Measurements from ENCODE around the gene MMP24. TPM values are rescaled to one million over a fixed set of nuclear protein-coding genes. Genes with fewer than 3 reads are reported as not detected.
A peak's percentile ranks its signal among the peaks of the same experiment; 100 is the strongest.

Gene MMP24
- total RNA-seq, 5 donors from 2014 or later (not counting 1 experiment from before 2014, with no cell fraction given), result 0.15 to 0.49 (median 0.16) TPM; not detected in 2

DNA sequence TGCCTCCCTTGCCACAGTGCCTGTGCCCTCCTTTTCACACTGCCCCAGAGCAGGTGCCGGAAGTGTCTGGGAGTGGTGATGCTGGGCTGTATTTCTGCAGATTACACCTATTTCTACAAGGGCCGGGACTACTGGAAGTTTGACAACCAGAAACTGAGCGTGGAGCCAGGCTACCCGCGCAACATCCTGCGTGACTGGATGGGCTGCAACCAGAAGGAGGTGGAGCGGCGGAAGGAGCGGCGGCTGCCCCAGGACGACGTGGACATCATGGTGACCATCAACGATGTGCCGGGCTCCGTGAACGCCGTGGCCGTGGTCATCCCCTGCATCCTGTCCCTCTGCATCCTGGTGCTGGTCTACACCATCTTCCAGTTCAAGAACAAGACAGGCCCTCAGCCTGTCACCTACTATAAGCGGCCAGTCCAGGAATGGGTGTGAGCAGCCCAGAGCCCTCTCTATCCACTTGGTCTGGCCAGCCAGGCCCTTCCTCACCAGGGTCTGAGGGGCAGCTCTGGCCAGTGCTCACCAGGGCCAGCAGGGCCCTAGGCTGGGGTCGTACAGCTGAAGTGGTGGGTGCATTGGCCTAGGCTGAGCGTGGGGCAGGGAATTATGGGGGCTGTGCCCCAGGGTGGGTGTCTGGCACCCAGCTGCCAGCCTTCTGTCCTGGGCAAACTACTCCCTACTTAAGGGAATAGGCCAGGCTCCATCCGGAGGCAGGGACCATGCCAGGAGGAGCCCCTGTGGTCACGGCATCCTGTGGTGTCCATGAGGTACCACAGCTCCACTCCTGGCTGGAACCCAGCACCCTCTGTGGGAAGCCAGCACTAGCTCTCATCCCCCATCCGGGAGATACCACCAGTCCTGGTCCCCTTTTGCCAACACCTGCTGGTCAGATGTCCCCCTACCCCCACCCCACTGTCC lies 47.9 kb downstream of the MMP24 start:
- peaks cover 14 to 38% of the 10 kb centered on the region in 2 donors for H3K36me3 ChIP-seq (ENCODE audit: control insufficient read depth in 2 of 2, extremely low read depth in 1 of 2, insufficient read depth in 1 of 2, low read length in 1 of 2)
- no peaks in the 10 kb centered on the region for H3K27me3 ChIP-seq (replicated peaks in 1 of 2; ENCODE audit: control insufficient read depth in 2 of 2, extremely low read depth in 1 of 2, insufficient read depth in 2 of 2, low read length in 1 of 2)
- DNase-seq (no peak), ATAC-seq (replicated peaks in 1 of 4) (no peak)
- no peak overlapping the region for H3K27ac ChIP-seq (ENCODE audit: low read length)
- H3K4me3 ChIP-seq (ENCODE audit: control insufficient read depth in 1 of 2, extremely low read depth in 1 of 2, low read length in 1 of 2), result no peak overlapping the region
- Mint-ChIP-seq H3K9me3 (no peaks in the 10 kb centered on the region), H3K4me3 (no peak overlapping the region), H3K36me3 (peaks cover 17% of the 10 kb centered on the region), H3K27me3 (no peaks in the 10 kb centered on the region), H3K4me1 (peaks cover 17 to 23% (median 22%) of the 10 kb centered on the region in 3 donors), H3K27ac (no peak overlapping the region)
- H3K4me1 ChIP-seq (ENCODE audit: control insufficient read depth in 1 of 2, extremely low read depth in 1 of 2, insufficient read depth in 2 of 2, low read length in 2 of 2), result peaks cover 0 to 32% of the 10 kb centered on the region in 2 experiments
- no peaks in the 10 kb centered on the region for H3K9me3 ChIP-seq
- CTCF ChIA-PET, result interaction anchor here in 1 of 2 donors (0.6 kb wide), 1 partner anchor 14 kb away, joined by 4 read pairs; no protein-coding TSS in a partner anchor
- POLR2A ChIA-PET, result no interaction called here
- 95% methylated on average over 21 of the region's 24 CpGs for WGBS (ENCODE audit: insufficient coverage)

DNA sequence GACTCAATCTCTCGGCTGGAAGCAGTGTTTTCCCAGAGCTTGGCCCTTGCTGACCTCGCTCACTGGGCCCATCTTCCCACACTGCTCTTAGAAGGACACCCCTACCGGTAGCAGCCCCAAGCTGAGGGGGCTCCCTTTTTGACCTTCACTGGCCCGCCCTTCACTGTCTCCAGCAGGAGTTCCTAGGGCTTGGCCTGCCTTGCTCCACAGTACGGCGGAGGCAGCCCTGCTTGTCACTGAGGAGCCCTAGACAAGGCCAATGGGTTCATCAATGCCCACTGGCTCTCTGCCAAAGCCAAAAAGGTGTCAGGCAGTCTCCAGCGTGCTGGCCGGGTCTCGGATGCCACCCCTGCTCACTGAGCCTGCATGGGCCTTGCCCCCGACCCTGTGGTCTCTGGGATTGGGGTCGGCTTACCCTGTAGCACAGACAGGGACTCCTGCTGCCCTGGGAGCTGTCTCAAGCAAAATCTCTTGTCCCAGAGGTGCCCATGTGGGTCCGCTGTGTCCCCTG lies 49.3 kb downstream of the MMP24 start:
- peak overlapping the region in 1 of 2 donors; percentile 22 for H3K27ac Mint-ChIP-seq
- Histone ChIP-seq H3K4me3 (ENCODE audit: control insufficient read depth in 1 of 2, extremely low read depth in 1 of 2, low read length in 1 of 2) (no peak overlapping the region), H3K9me3 (no peaks in the 10 kb centered on the region), H3K4me1 (ENCODE audit: control insufficient read depth in 1 of 2, extremely low read depth in 1 of 2, insufficient read depth in 2 of 2, low read length in 2 of 2) (peaks cover 0 to 31% of the 10 kb centered on the region in 2 experiments), H3K27ac (ENCODE audit: low read length) (peak overlapping the region; percentile 94), H3K36me3 (ENCODE audit: control insufficient read depth in 2 of 2, extremely low read depth in 1 of 2, insufficient read depth in 1 of 2, low read length in 1 of 2) (peaks cover 12 to 46% of the 10 kb centered on the region in 2 donors), H3K27me3 (replicated peaks in 1 of 2; ENCODE audit: control insufficient read depth in 2 of 2, extremely low read depth in 1 of 2, insufficient read depth in 2 of 2, low read length in 1 of 2) (no peaks in the 10 kb centered on the region)
- H3K36me3 Mint-ChIP-seq, result peaks cover 28% of the 10 kb centered on the region
- H3K4me3 Mint-ChIP-seq, result peak overlapping the region; percentile 90 to 95 (median 93)
- H3K4me1 Mint-ChIP-seq, result peaks cover 17 to 29% (median 27%) of the 10 kb centered on the region in 3 donors
- no peak for DNase-seq
- no peaks in the 10 kb centered on the region for H3K9me3 Mint-ChIP-seq
- no peaks in the 10 kb centered on the region for H3K27me3 Mint-ChIP-seq
- WGBS (ENCODE audit: insufficient coverage), result 96% methylated on average over 11 of the region's 12 CpGs
- ChIA-PET POLR2A (interaction anchor here in 1 of 2 donors (0.6 kb wide), 1 partner anchor 25 kb away, joined by 8 read pairs; no protein-coding TSS in a partner anchor), CTCF (interaction anchor here in 1 of 2 donors (3.4 kb wide), 1 partner anchor 131 kb away, joined by 19 read pairs; no protein-coding TSS in a partner anchor)
- no peak for ATAC-seq (replicated peaks in 1 of 4)

DNA sequence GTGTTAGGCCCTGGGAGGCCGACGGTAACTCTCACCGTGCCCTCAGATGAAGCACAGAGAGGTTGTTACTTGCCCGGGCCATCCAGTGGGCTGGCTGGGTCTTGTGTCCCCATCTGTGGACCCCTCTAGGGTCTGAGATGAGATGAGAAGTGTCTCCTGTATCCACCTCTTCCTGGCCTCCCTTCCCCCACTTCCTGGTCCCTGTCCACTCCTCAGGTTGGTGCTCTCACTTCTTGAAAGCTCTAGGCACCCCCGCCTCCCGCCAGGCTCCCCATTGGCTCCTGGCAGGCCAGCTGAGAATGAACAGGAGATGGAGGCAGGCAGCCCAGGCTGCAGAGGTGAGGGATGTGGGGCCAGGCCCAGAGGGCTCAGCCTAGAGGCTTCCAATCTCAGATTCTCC lies 49.9 kb downstream of the MMP24 start:
- Histone ChIP-seq H3K27me3 (replicated peaks in 1 of 2; ENCODE audit: control insufficient read depth in 2 of 2, extremely low read depth in 1 of 2, insufficient read depth in 2 of 2, low read length in 1 of 2) (no peaks in the 10 kb centered on the region), H3K27ac (ENCODE audit: low read length) (peak overlapping the region; percentile 94), H3K4me1 (ENCODE audit: control insufficient read depth in 1 of 2, extremely low read depth in 1 of 2, insufficient read depth in 2 of 2, low read length in 2 of 2) (peaks cover 0 to 31% of the 10 kb centered on the region in 2 experiments), H3K4me3 (ENCODE audit: control insufficient read depth in 1 of 2, extremely low read depth in 1 of 2, low read length in 1 of 2) (peak overlapping the region; percentile 65 to 73), H3K9me3 (no peaks in the 10 kb centered on the region), H3K36me3 (ENCODE audit: control insufficient read depth in 2 of 2, extremely low read depth in 1 of 2, insufficient read depth in 1 of 2, low read length in 1 of 2) (peaks cover 10 to 44% of the 10 kb centered on the region in 2 donors)
- peaks cover 17 to 29% (median 27%) of the 10 kb centered on the region in 3 donors for H3K4me1 Mint-ChIP-seq
- H3K27ac Mint-ChIP-seq, result peak overlapping the region; percentile 98 to 99
- POLR2A ChIA-PET, result interaction anchor here in 1 of 2 donors (0.6 kb wide), 1 partner anchor 25 kb away, joined by 8 read pairs; no protein-coding TSS in a partner anchor
- no peaks in the 10 kb centered on the region for H3K9me3 Mint-ChIP-seq
- no peaks in the 10 kb centered on the region for H3K27me3 Mint-ChIP-seq
- DNase-seq (no peak), ATAC-seq (replicated peaks in 1 of 4) (no peak)
- CTCF ChIA-PET, result interaction anchor here in 1 of 2 donors (3.4 kb wide), 1 partner anchor 131 kb away, joined by 19 read pairs; no protein-coding TSS in a partner anchor
- peak overlapping the region; percentile 90 to 95 (median 93) for H3K4me3 Mint-ChIP-seq
- WGBS (ENCODE audit: insufficient coverage), result 100% methylated on average over 3 of the region's 6 CpGs
- peaks cover 23% of the 10 kb centered on the region for H3K36me3 Mint-ChIP-seq

DNA sequence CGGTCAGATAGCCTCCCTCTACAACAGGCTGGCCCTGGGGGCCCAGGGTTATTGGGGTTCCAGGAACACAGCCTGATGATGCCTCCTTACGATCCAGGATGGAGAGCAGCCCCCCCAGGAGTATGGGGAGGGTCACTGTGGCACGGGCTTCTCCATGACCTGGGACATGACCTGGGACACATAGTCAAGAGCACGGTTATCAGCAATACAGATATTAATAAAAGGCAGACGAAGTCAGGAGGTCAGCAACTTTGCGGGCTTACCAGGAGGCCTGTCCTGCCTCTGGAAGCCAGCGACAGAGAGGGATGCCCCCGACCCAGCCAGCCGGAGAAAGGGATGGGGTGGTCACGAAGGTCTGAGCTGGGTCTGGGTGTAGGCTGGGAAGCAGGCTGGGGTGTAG lies 50.6 kb downstream of the MMP24 start:
- POLR2A ChIA-PET, result no interaction called here
- H3K27ac ChIP-seq (ENCODE audit: low read length), result peak overlapping the region; percentile 94
- peak overlapping the region; percentile 65 to 73 for H3K4me3 ChIP-seq (ENCODE audit: control insufficient read depth in 1 of 2, extremely low read depth in 1 of 2, low read length in 1 of 2)
- peaks cover 24% of the 10 kb centered on the region for H3K36me3 Mint-ChIP-seq
- peak overlapping the region; percentile 98 to 99 for H3K27ac Mint-ChIP-seq
- peak overlapping the region; percentile 90 to 95 (median 93) for H3K4me3 Mint-ChIP-seq
- H3K9me3 ChIP-seq, result no peaks in the 10 kb centered on the region
- no peaks in the 10 kb centered on the region for H3K27me3 ChIP-seq (replicated peaks in 1 of 2; ENCODE audit: control insufficient read depth in 2 of 2, extremely low read depth in 1 of 2, insufficient read depth in 2 of 2, low read length in 1 of 2)
- peaks cover 10 to 46% of the 10 kb centered on the region in 2 donors for H3K36me3 ChIP-seq (ENCODE audit: control insufficient read depth in 2 of 2, extremely low read depth in 1 of 2, insufficient read depth in 1 of 2, low read length in 1 of 2)
- ATAC-seq (replicated peaks in 1 of 4), result no peak
- WGBS (ENCODE audit: insufficient coverage), result 0% methylated on average over 8 of the region's 10 CpGs
- no peak for DNase-seq
- H3K27me3 Mint-ChIP-seq, result no peaks in the 10 kb centered on the region
- CTCF ChIA-PET, result interaction anchor here in 1 of 2 donors (3.4 kb wide), 1 partner anchor 132 kb away, joined by 19 read pairs; no protein-coding TSS in a partner anchor
- peaks cover 0 to 31% of the 10 kb centered on the region in 2 experiments for H3K4me1 ChIP-seq (ENCODE audit: control insufficient read depth in 1 of 2, extremely low read depth in 1 of 2, insufficient read depth in 2 of 2, low read length in 2 of 2)
- peaks cover 19 to 31% (median 29%) of the 10 kb centered on the region in 3 donors for H3K4me1 Mint-ChIP-seq
- H3K9me3 Mint-ChIP-seq, result no peaks in the 10 kb centered on the region

DNA sequence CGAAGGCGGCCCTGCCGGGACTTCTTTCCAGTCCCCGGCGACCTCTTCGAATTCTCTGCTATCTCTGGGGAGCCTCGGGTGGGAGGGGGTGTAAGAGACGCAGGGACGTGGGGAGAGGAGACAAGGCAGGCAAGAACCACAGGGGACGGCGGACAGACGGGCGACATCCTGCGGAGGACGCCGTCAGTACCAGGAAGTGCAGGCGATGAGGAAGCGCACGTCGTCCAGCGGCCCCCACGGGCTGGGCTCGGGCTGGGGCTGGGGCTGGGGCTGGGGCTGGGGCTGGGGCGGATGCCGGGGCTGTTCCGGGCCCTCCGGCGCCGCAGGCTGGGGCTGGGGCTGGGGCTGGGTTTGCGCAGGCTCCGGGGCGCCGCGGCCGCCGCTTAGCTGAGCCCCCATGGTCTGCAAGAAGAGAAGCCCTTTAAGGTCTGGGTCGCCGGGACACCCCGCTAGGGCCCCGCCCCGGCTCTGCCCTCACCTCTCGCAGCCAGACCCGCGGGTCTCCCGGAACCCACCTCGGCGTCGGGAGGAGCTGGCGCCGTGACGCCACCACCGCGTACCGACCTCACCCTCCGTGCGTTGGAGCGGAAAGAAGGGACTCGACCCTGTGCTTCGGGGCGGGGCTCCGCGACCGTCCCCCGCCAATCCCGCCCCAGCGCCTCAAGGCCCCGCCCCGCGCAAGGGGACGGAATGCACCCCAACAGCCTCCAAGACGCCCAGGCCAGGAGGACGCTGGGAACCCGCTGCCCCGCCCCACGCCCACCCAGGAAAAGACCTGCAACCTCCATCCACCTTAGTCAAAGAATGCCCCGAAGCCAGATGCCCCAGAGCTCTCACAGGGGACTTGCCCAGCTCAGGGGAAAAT lies 51.3 kb downstream of the MMP24 start, which contains the start of gene MMP24OS:
Gene MMP24OS (minus strand): TSS at position 592 of the 865 bp plus-strand sequence. CDS start 193 bp downstream, at position 399.
- ATAC-seq (replicated peaks in 1 of 4) (peak; percentile 90 to 93 (median 92)), DNase-seq (peak; percentile 75 to 93 (median 86))
- peak within 1 kb of the TSS; percentile 90 to 95 (median 93) for H3K4me3 Mint-ChIP-seq
- POLR2A ChIA-PET, result interaction anchor here (0.5 to 0.6 kb wide), 3 partner anchors 198 to 1379 kb away, joined by 3 to 5 read pairs (median 4); no protein-coding TSS in a partner anchor
- H3K36me3 Mint-ChIP-seq, result peaks cover 28% of the 10 kb centered on the region
- 0% methylated on average over 68 of the region's 76 CpGs for WGBS (ENCODE audit: insufficient coverage)
- Histone ChIP-seq H3K27ac (ENCODE audit: low read length) (peak within 1 kb of the TSS; percentile 94), H3K27me3 (replicated peaks in 1 of 2; ENCODE audit: control insufficient read depth in 2 of 2, extremely low read depth in 1 of 2, insufficient read depth in 2 of 2, low read length in 1 of 2) (no peaks in the 10 kb centered on the region), H3K4me3 (ENCODE audit: control insufficient read depth in 1 of 2, extremely low read depth in 1 of 2, low read length in 1 of 2) (peak within 1 kb of the TSS; percentile 65 to 73), H3K4me1 (ENCODE audit: control insufficient read depth in 1 of 2, extremely low read depth in 1 of 2, insufficient read depth in 2 of 2, low read length in 2 of 2) (peaks cover 0 to 34% of the 10 kb centered on the region in 2 experiments), H3K36me3 (ENCODE audit: control insufficient read depth in 2 of 2, extremely low read depth in 1 of 2, insufficient read depth in 1 of 2, low read length in 1 of 2) (peaks cover 10 to 49% of the 10 kb centered on the region in 2 donors), H3K9me3 (no peaks in the 10 kb centered on the region)
- CTCF ChIA-PET, result interaction anchor here (0.6 to 3.4 kb wide), 4 partner anchors 133 to 377 kb away, joined by 3 to 19 read pairs (median 4); partner anchors contain the start of gene SPAG4 (in 1 of the 2)
- peaks cover 22 to 34% (median 26%) of the 10 kb centered on the region in 3 donors for H3K4me1 Mint-ChIP-seq
- H3K27me3 Mint-ChIP-seq, result no peaks in the 10 kb centered on the region
- no peaks in the 10 kb centered on the region for H3K9me3 Mint-ChIP-seq
- peak within 1 kb of the TSS; percentile 98 to 99 for H3K27ac Mint-ChIP-seq

Data from T-cell (primary cell).